Cardiac septum (tissue), 1 donor: Measurements from ENCODE around the gene PIMREG. TPM values are rescaled to one million over a fixed set of nuclear protein-coding genes. Genes with fewer than 3 reads are reported as not detected.

ENCODE experiments used
- DNase-seq: peaks from one replicate; pipeline ENCODE4 v3.0.0-alpha.2; 2020; ENCODE audit warnings: low spot score
- intact Hi-C: fragments of 100-400 bp; cut with DNase I; formaldehyde crosslinking; loops from one replicate; pipeline ENCODE4 v1.14.0; 2022
- total RNA-seq: library from RNA; stranded (reverse); fragmentation: NEBNext Ultra II Directional; extraction: Animal tissue kit (Norgen Biotek cat#: 25700); gene quantifications from one replicate; pipeline ENCODE4 v1.2.1, GENCODE V29; 2021
- donor health status: DM: no; HTN: no; CAD: no.

The PIMREG gene
- total RNA-seq, 1 donor from 2014 or later = not detected

DNA sequence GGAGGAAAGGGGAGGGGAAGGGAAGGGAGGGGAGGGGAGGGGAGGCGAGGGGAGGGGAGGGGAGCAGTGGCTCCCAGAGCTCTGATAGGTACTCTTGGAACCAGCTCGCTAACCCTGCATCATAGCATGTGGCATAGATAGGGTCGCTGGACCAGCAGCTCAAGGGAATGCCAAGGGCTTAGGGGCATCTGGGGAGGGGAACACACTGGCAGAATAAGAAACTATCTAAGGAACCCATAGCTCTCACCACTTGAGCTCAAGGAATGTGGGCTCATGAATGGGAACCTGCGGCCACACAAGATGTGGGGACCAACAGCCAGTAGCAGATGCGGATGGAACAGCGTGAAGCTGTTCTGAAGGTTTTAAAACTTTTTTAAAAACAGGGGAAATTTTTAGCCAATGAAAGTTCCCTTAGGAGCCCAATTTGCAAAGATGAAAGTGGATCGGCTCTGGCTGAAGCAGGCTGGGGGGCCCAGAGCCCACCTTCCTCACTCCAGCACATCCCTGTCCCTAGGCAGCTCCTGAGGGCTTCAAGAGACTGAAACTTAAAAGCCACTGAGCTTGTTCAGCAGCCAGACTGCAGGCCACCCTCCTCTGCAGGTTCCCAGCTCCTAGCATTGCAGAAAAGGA is 46.9 kb downstream of the PIMREG start:
- intact Hi-C loops = no loop called here
- peak; percentile 51 for DNase-seq

DNA sequence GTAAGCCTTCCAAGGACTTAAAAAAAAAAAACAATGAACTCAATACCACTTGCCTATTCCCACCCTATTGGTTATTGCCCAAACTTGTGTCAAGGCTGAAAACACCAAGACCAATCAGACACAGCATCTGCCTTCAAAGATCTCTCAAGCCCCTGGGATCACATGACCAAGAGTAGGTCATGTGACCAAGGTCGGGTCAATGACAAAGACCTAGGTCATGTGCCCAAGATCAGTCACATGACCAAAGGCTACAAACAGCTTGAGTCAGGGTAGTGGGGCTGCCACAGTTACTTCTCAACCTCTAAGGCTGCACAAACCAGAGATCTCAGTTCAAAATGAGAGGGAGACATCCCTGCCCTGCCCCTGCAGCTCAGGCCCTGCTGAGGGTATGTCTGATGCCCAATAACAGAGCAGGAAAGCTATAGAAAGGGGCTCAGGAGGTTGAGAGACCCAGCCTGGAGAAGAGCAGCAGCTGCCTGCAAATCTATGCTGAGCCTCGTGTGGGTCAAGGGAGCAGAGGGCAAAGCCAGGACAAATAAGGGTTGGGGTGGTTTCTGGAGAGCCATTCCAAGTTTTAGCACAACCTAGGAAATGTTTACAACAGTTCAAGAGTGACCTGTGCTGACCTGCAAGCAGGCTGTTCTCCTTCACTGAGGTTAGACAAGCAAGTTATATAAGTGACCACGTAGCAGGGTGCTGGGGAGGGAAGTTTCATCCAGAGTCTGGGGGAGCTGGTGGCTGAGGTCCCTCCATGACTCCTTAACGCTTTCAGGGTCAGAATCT is 48.8 kb downstream of the PIMREG start:
- DNase-seq = peak; percentile 49
- intact Hi-C loops = no loop called here

DNA sequence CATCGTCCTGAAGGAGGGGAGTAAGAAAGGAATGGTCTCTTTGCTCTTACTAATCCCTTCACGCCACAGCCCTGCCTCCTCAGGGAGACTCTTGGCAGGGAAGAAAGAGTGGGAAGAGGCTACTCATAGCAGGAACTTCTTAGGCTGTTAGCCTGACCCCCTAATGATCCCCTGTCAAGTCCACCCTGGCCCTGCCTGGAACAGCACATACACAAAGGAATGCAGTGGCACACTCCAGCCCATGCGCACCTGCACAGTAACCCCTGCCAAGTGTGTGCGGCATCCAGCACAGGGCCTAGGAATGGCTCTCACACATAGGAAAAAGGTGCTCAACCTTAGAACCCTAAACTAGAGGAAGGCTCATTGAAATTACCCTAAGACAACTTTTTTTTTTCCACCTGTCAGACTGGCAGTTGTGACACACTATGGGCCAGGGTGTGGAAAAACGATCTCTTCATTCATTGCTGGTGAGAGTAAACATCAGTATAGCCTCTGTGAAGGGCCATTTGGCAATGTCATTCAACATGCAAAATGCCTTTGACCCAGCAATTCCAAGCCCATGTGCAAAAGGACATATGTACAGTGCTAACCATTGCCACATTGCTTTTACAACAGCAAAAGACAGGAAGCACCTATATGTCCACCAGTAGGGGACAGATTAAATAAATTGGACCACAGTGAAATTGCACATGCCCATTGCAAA is 50.1 kb downstream of the PIMREG start:
- intact Hi-C loops = no loop called here
- DNase-seq = peak; percentile 22

DNA sequence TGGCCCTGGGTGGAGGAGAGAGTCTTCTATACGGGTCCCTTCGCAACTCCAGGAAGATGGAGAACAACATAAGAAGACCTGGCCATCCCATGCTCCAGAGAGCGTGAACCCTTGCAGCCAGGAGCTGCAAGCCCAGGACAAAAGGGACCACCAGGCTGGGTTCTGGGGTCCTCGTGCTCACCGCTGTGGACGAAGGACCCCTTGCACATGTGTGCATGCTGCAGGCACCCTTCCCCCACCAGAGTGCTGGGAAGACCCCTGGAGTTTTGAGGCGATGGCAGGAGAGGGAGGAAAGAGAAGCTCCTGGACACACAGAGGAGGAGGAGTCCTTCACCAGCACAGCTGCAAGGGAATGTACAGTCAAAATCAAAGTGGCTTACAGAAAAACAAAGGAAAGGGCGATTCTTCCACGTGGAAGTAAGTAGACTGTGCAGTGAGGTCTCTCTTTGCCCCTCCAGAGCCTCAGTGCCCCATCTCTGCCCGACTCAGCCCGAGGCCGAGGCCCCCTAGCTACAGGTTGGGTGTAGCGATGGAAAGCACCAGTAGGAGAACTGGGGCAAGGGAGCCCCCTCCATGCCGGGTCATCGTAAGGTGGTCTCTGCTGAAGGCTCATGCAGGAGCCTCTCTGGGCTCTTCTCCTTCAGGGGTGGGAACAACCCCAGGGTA is 51.3 kb downstream of the PIMREG start:
- intact Hi-C loops = no loop called here
- peak; percentile 62 for DNase-seq

DNA sequence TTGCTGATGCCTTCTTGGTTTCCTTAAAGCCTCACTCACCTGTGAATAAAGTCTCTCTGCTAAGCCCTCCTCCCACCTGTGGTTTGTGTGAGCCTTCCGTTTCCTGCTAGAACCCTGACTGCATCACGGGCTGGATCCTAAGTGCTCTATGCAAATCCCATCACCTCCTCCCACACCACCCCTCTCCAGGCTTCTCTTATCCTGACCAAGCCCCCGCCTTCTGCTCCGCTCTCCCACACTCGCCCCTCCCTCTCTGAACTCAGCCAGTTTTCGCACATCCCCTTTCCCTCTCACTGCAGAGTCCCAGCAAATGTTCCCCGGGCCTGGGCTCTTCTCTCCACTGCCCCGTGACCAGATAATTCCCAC is 51.8 kb downstream of the PIMREG start:
- DNase-seq = peak; percentile 22
- intact Hi-C loops = no loop called here

DNA sequence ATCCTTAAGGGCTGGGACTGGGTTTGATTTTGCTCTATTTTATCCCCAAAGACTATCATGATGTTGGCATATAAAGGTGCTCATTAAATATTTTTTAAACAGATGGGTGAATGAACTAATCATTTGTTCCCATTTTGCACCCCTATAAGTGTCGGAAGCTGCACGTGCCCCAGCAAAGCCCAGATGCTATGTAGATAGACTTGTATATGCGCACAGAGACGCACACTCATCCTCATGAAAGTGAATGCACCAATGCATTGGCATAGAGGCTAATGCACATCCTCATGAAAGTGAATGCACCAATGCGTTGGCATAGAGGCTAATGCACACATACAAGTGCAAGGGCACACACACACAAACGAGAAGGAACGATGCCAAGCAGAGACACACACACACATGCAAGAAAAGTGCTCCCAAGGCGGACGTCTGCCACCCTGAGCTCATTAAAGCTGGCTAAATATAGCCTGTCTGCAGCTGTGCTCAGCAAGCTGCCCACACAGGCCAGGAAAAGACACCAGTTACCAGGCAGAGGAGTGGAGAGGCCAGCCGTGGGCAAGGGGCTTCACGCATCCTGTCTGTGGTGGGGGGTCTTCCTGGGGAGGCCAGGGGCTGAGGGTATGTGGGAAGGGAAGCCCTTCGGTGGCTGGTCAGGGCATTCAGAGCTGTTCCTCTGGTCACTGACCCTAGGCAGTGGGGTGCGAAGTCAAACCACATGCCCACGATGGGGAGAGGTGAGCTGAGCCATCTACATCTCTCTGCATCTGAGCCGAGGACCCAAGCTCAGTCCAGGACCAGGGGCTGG is 52.6 kb downstream of the PIMREG start:
- intact Hi-C loops = no loop called here
- DNase-seq = peak; percentile 75

DNA sequence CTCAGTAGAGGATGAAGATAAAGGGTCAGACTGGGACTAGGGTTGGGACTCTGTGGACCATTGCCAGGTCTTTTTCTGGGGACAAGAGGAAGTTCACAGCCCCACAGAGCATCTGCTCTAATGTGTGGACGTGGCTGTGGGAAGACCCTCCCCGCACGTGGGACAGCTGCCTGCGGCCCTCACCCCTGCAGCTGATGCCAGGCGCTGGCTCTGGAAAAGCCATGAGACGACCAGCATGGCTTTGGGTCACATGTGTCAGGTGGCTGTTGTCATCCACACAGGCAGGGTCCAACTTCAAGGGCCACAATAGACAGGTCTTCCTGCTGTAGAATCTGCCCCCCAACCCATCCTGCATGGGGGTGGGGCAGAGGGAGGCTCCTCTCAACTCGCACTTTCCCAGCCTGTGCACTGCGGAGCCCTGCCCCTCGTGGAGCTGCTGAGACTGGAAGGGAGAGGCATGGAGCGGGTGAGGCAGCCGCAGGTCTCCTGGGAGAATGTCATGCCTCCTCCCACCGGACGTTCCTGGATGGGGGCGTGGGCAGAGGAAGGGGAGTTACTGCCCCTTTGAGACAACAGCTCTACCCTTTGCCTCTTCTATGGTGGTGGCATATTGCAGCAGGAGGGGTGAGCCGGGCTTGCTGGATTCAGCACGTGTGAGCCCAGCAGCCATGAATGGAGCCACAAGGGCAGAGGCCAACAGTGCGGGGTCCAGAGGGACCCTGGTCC is 53.4 kb downstream of the PIMREG start:
- intact Hi-C loops = no loop called here
- peak; percentile 56 for DNase-seq

DNA sequence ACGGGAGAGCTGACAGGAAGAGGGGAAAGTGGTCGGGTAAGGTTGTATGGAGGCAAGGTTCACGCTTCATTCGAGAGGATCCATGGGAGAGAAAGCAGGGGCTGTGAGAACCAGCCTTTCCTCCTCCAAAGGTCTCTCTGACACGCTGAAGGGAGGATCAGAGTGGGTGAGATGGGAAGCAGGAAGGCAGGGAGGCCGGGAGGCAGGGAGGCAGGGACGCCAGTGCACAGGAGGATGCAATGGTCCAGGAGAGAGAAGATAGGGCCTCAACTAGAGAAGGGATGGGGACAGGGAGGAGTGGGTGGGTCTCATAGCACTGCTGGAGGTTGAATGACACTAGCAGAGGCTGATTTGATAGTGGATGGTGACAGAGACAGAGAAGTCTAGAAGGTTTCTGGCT is 54.1 kb downstream of the PIMREG start:
- intact Hi-C loops = no loop called here
- no peak for DNase-seq

DNA sequence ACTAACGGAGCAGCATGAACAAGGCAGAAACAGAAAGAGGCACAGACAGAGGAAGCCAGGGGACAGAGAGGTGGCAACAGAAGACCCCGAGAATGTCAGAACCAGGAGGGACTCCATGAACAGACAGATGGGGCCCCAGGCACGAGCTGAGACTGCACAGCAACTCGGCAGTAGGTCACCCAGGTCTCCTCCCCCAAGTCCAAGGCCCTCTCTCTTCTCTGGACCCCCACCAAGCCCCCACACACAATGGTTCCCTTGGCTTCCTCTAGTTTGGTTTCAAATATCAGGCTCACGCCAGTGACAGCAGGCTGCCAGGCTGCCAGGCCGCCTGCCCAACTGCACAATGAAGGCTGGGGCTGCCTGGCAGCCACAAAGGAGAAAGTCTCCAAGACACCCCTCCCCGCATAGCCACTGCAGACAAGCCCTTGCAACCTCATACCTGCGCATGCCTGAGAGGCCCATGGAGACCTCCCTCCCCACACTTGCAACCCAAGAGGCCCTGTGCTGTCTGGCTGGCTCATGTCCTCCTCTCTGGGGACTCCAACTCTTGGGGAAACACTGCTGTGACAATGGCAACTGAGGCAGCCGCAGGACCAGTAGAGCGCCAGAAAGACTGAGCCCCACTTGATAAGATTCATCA is 54.8 kb downstream of the PIMREG start:
- DNase-seq = peak; percentile 54
- intact Hi-C loops = no loop called here

Other genes with a start within 250 kb of the PIMREG start
- not detected for gene AIPL1, start 9.3 kb upstream of the PIMREG start, total RNA-seq
- 0.57 TPM for gene PITPNM3, start 112.1 kb downstream of the PIMREG start, total RNA-seq
- 7.8 TPM for gene KIAA0753, start 196.3 kb downstream of the PIMREG start, total RNA-seq
- gene TXNDC17, start 196.6 kb downstream of the PIMREG start, total RNA-seq = 51.0 TPM
- 15.6 TPM for gene MED31, start 207.2 kb downstream of the PIMREG start, total RNA-seq
- gene C17orf100, start 207.3 kb downstream of the PIMREG start, total RNA-seq = 0.48 TPM